H9 (cell line): ENCODE data around the gene ADAM20. TPM values are rescaled to one million over a fixed set of nuclear protein-coding genes. Genes with fewer than 3 reads are reported as not detected.

ENCODE experiments used
- DNase-seq: peaks from one replicate; pipeline ENCODE4 v3.0.0-alpha.2; 2017
- H2AFZ ChIP-seq: one replicate; pipeline ENCODE4 v1.6.1; 2013; ENCODE audit warnings: mild to moderate bottlenecking, low read length, control low read depth, moderate library complexity
- H2AK5ac ChIP-seq: 2 replicates; pipeline ENCODE4 v1.6.1; 2013; ENCODE audit warnings: low read length, control low read depth, mixed read lengths; ENCODE audit not compliant: insufficient read length
- H2BK120ac ChIP-seq: one replicate; pipeline ENCODE4 v1.6.1; 2013; ENCODE audit warnings: low read depth, mild to moderate bottlenecking, low read length, control low read depth, inconsistent platforms; ENCODE audit not compliant: poor library complexity, severe bottlenecking
- H2BK12ac ChIP-seq: 2 replicates; pipeline ENCODE4 v1.6.1; 2013; ENCODE audit warnings: low read length, control low read depth, mixed read lengths, low read depth; ENCODE audit not compliant: insufficient read length
- H2BK15ac ChIP-seq: 2 replicates; pipeline ENCODE4 v1.6.1; 2013; ENCODE audit warnings: low read depth, low read length, control low read depth
- H2BK20ac ChIP-seq: one replicate; pipeline ENCODE4 v1.6.1; 2013; ENCODE audit warnings: low read depth, mild to moderate bottlenecking, low read length, control low read depth, inconsistent platforms; ENCODE audit not compliant: poor library complexity, severe bottlenecking
- H2BK5ac ChIP-seq: 2 replicates; pipeline ENCODE4 v1.6.1; 2013; ENCODE audit warnings: low read length, control low read depth, mixed read lengths; ENCODE audit not compliant: insufficient read length
- H3K14ac ChIP-seq: 2 replicates; pipeline ENCODE4 v1.6.1; 2013; ENCODE audit warnings: low read length, control low read depth; ENCODE audit not compliant: insufficient read depth
- H3K18ac ChIP-seq: 2 replicates; pipeline ENCODE4 v1.6.1; 2013; ENCODE audit warnings: low read depth, mild to moderate bottlenecking, mixed read lengths, low read length, control low read depth; ENCODE audit not compliant: insufficient read length
- H3K23ac ChIP-seq: 2 replicates; pipeline ENCODE4 v1.6.1; 2013; ENCODE audit warnings: low read length, control low read depth, mixed read lengths, low read depth; ENCODE audit not compliant: insufficient read length
- H3K23me2 ChIP-seq: 2 replicates; pipeline ENCODE4 v1.6.1; 2013; ENCODE audit warnings: low read depth, mild to moderate bottlenecking, mixed read lengths, low read length, control low read depth; ENCODE audit not compliant: insufficient read length, poor library complexity, severe bottlenecking
- H3K27ac ChIP-seq: 2 replicates; pipeline ENCODE4 v1.5.1; 2013; ENCODE audit warnings: low read length, control low read depth, mixed read lengths, low read depth; ENCODE audit not compliant: insufficient read length
- H3K27me3 ChIP-seq: 2 replicates; pipeline ENCODE4 v1.6.1; 2013; ENCODE audit warnings: low read length, control low read depth, inconsistent platforms; ENCODE audit not compliant: insufficient read depth
- H3K4ac ChIP-seq: 2 replicates; pipeline ENCODE4 v1.6.1; 2013; ENCODE audit warnings: low read depth, mild to moderate bottlenecking, control low read depth, inconsistent platforms, low read length, moderate library complexity
- H3K4me1 ChIP-seq: 2 replicates; pipeline ENCODE4 v1.6.1; 2013; ENCODE audit warnings: low read length, control low read depth, inconsistent platforms; ENCODE audit not compliant: insufficient read depth
- H3K4me2 ChIP-seq: 2 replicates; pipeline ENCODE4 v1.6.1; 2013; ENCODE audit warnings: low read length, control low read depth, mixed read lengths; ENCODE audit not compliant: insufficient read length, insufficient read depth
- H3K56ac ChIP-seq: 2 replicates; pipeline ENCODE4 v1.6.1; 2013; ENCODE audit warnings: low read depth, mild to moderate bottlenecking, mixed read lengths, low read length, control low read depth; ENCODE audit not compliant: insufficient read length
- H3K79me1 ChIP-seq: 2 replicates; pipeline ENCODE4 v1.6.1; 2013; ENCODE audit warnings: low read depth, mild to moderate bottlenecking, moderate library complexity, low read length, control low read depth, inconsistent platforms; ENCODE audit not compliant: insufficient read depth, poor library complexity, severe bottlenecking
- H3K79me2 ChIP-seq: 2 replicates; pipeline ENCODE4 v1.6.1; 2013; ENCODE audit warnings: low read length, control low read depth, inconsistent platforms; ENCODE audit not compliant: insufficient read depth
- H3K9ac ChIP-seq: 2 replicates; pipeline ENCODE4 v1.6.1; 2013; ENCODE audit warnings: low read length, control low read depth, mixed read lengths; ENCODE audit not compliant: insufficient read length; ENCODE audit errors: extremely low read depth
- H3K9me3 ChIP-seq: one replicate; pipeline ENCODE4 v1.6.1; 2013; ENCODE audit warnings: low read depth, low read length, inconsistent platforms; ENCODE audit not compliant: control insufficient read depth
- H3T11ph ChIP-seq: one replicate; pipeline ENCODE4 v1.6.1; 2013; ENCODE audit warnings: mild to moderate bottlenecking, low read length, control low read depth, inconsistent platforms
- H4K20me1 ChIP-seq: one replicate; pipeline ENCODE4 v1.6.1; 2013; ENCODE audit not compliant: control insufficient read depth, insufficient read length, insufficient read depth
- H4K5ac ChIP-seq: 2 replicates; pipeline ENCODE4 v1.6.1; 2013; ENCODE audit warnings: low read depth, mild to moderate bottlenecking, mixed read lengths, low read length, control low read depth; ENCODE audit not compliant: insufficient read length
- H4K8ac ChIP-seq: replicated peaks from 2 replicates; pipeline ENCODE4 v1.6.1; 2013; ENCODE audit warnings: low read length, control low read depth, mixed read lengths, low read depth; ENCODE audit not compliant: insufficient read length
- H4K91ac ChIP-seq: 2 replicates; pipeline ENCODE4 v1.6.1; 2013; ENCODE audit warnings: low read depth, mild to moderate bottlenecking, moderate library complexity, mixed read lengths, low read length, control low read depth; ENCODE audit not compliant: insufficient read length
- H3K27ac Mint-ChIP-seq, 3 experiments: 2 replicates in 2 of 3; 3 replicates in 1 of 3; pipeline ENCODE4 v1.8.0; 2020 to 2021; ENCODE audit warnings: mixed read lengths in 3 of 3, mild to moderate bottlenecking in 1 of 3, moderate library complexity in 1 of 3
- H3K27me3 Mint-ChIP-seq: 2 replicates; pipeline ENCODE4 v1.8.0; 2021; ENCODE audit warnings: low read depth, mild to moderate bottlenecking, moderate library complexity, mixed read lengths
- H3K36me3 Mint-ChIP-seq, 3 experiments: 2 replicates in 2 of 3; 3 replicates in 1 of 3; pipeline ENCODE4 v1.8.0; 2020 to 2021; ENCODE audit warnings: low read depth in 3 of 3, mixed read lengths in 3 of 3; ENCODE audit not compliant: insufficient read depth in 1 of 3
- H3K4me1 Mint-ChIP-seq, 2 experiments: 2 replicates each; pipeline ENCODE4 v1.8.0; 2020; ENCODE audit warnings: mixed read lengths in 2 of 2
- H3K4me3 Mint-ChIP-seq, 2 experiments: 2 replicates in 1 of 2; 3 replicates in 1 of 2; pipeline ENCODE4 v1.8.0; 2020 to 2021; ENCODE audit warnings: mild to moderate bottlenecking in 2 of 2, mixed read lengths in 2 of 2, moderate library complexity in 1 of 2
- H3K9me3 Mint-ChIP-seq, 2 experiments: 2 replicates in 1 of 2; 3 replicates in 1 of 2; pipeline ENCODE4 v1.8.0; 2020; ENCODE audit warnings: mild to moderate bottlenecking in 2 of 2, mixed read lengths in 2 of 2, moderate library complexity in 1 of 2
- CTCF ChIP-seq: fragments of 200-600 bp; sonication (generic); conservative IDR thresholded peaks from 3 replicates; pipeline ENCODE4 v1.8.0; 2021; ENCODE audit warnings: antibody characterized with exemption, mild to moderate bottlenecking
- WGBS: extraction: QIAGEN DNeasy Blood & Tissue Kit; methylation state at CpG from one replicate; pipeline ENCODE4 v1.1.7; 2013; ENCODE audit warnings: missing lambda C conversion rate, low lambda C conversion rate, mixed read lengths; ENCODE audit not compliant: insufficient read length; ENCODE audit errors: extremely low coverage; 5-methylcytosine and 5-hydroxymethylcytosine counted together
- total RNA-seq: library from RNA; stranded (reverse); gene quantifications from 2 replicates; pipeline ENCODE4 v1.2.1, GENCODE V29; 2021

The ADAM20 gene
- total RNA-seq, 1 experiment from 2014 or later = 0.28 TPM

- H2BK20ac ChIP-seq = no peak overlapping the region
- H2BK5ac ChIP-seq = no peak overlapping the region
- no peak overlapping the region for H3T11ph ChIP-seq
- no peaks in the 10 kb centered on the region for H3K4me1 Mint-ChIP-seq
- H2BK15ac ChIP-seq = no peak overlapping the region
- no peak overlapping the region for H3K4me3 Mint-ChIP-seq
- no peaks in the 10 kb centered on the region for H3K27me3 Mint-ChIP-seq
- no peak overlapping the region for H3K18ac ChIP-seq
- H3K36me3 Mint-ChIP-seq = peaks cover 6 to 19% (median 10%) of the 10 kb centered on the region in 3 experiments
- DNase-seq = no peak
- no peak overlapping the region for H3K4me2 ChIP-seq
- H4K91ac ChIP-seq = no peak overlapping the region
- no peak overlapping the region for H4K5ac ChIP-seq
- no peak for TF ChIP-seq CTCF
- no peak overlapping the region for H2AFZ ChIP-seq
- no peak overlapping the region for H4K8ac ChIP-seq
- no peak overlapping the region for H3K4ac ChIP-seq
- no peak overlapping the region for H2BK120ac ChIP-seq
- H3K79me1 ChIP-seq = no peaks in the 10 kb centered on the region
- no peaks in the 10 kb centered on the region for H3K79me2 ChIP-seq
- no CpG with 5 or more reads among the region's 2 CpGs for WGBS
- H3K14ac ChIP-seq = no peak overlapping the region
- H3K23me2 ChIP-seq = no peaks in the 10 kb centered on the region
- no peak overlapping the region for H3K23ac ChIP-seq
- no peaks in the 10 kb centered on the region for H4K20me1 ChIP-seq
- H3K27me3 ChIP-seq = no peaks in the 10 kb centered on the region
- no peaks in the 10 kb centered on the region for H3K9me3 ChIP-seq
- H2BK12ac ChIP-seq = no peak overlapping the region
- H3K4me1 ChIP-seq = no peaks in the 10 kb centered on the region
- H3K27ac Mint-ChIP-seq = no peak overlapping the region
- H2AK5ac ChIP-seq = no peak overlapping the region
- H3K9ac ChIP-seq = no peak overlapping the region
- peaks cover 13% of the 10 kb centered on the region in 2 experiments for H3K9me3 Mint-ChIP-seq
- H3K56ac ChIP-seq = no peak overlapping the region
- H3K27ac ChIP-seq = no peak overlapping the region
These were observed 4.4 kb downstream of the ADAM20 start for GRCh38 chr14:70530417-70530816.
